Esophagus muscularis mucosa (tissue), 4 donors: Measurements from ENCODE around the gene NEK8. TPM values are rescaled to one million over a fixed set of nuclear protein-coding genes. Genes with fewer than 3 reads are reported as not detected.

ENCODE experiments used
- DNase-seq: peaks from one replicate; pipeline ENCODE4 v3.0.0-alpha.2; 2017; ENCODE audit errors: extremely low spot score
- H3K27ac ChIP-seq, 4 donors: fragments of 200-600 bp; sonication (generic); replicated peaks in 1 of 4; 1 replicate in 3 of 4; 2 replicates in 1 of 4; pipeline ENCODE4 v1.5.1; 2016 to 2019; ENCODE audit warnings: mild to moderate bottlenecking in 1 of 4
- H3K27me3 ChIP-seq, 4 donors: fragments of 200-600 bp; sonication (generic); one replicate each; pipeline versions ENCODE4 v1.5.1 to v1.6.0; 2016 to 2019
- H3K36me3 ChIP-seq, 4 donors: fragments of 200-600 bp; sonication (generic); one replicate each; pipeline ENCODE4 v1.5.1; 2016 to 2019
- H3K4me1 ChIP-seq, 4 donors: fragments of 200-600 bp; sonication (generic); one replicate each; pipeline ENCODE4 v1.5.1; 2016 to 2019
- H3K4me3 ChIP-seq, 4 donors: fragments of 200-600 bp; sonication (generic); 1 replicate in 2 of 4; 2 replicates in 2 of 4; pipeline ENCODE4 v1.5.1; 2016 to 2019; ENCODE audit warnings: mild to moderate bottlenecking in 4 of 4, moderate library complexity in 1 of 4
- H3K9me3 ChIP-seq, 4 donors: fragments of 200-600 bp; sonication (generic); 1 replicate in 3 of 4; 2 replicates in 1 of 4; pipeline ENCODE4 v1.5.1; 2016 to 2019
- EP300 ChIP-seq: sonication (generic); formaldehyde crosslinking; IDR thresholded peaks from one replicate; pipeline ENCODE4 v1.6.1; 2017; ENCODE audit warnings: antibody characterized with exemption
- POLR2A ChIP-seq: fragments of 450-650 bp; IDR thresholded peaks from one replicate; pipeline ENCODE4 v1.6.1; 2017; ENCODE audit warnings: antibody characterized with exemption, moderate library complexity, mild to moderate bottlenecking, low read depth
- POLR2AphosphoS5 ChIP-seq, 2 donors: sonication (generic); formaldehyde crosslinking; IDR thresholded peaks; one replicate each; pipeline ENCODE4 v1.6.1; 2017; ENCODE audit warnings: antibody characterized with exemption in 2 of 2
- whole genome bisulfite sequencing: methylation state at CpG from one replicate; pipeline ENCODE4 v1.1.5; 2018; 5-methylcytosine and 5-hydroxymethylcytosine counted together
- intact Hi-C: fragments of 100-400 bp; cut with DNase I; formaldehyde crosslinking; loops from one replicate; pipeline ENCODE4 v1.15.1; 2023
- total RNA-seq, 4 donors: library from RNA; depleted of rRNA; stranded (reverse); fragments of >200 nt; gene quantifications; one replicate each; pipeline versions ENCODE4 v1.1.0 to v1.2.1, GENCODE V29; 2016
- TF ChIP-seq, protein P1 (sequence below), 3 experiments: fragments of 200-600 bp in 2 of 3; fragments of 450-650 bp in 1 of 3; sonication (generic) in 2 of 3; IDR thresholded peaks; one replicate each; pipeline ENCODE4 v1.5.1; 2017 to 2019; ENCODE audit warnings: antibody characterized with exemption in 3 of 3, mild to moderate bottlenecking in 2 of 3, moderate library complexity in 1 of 3

NEK8 gene
- total RNA-seq, 4 donors from 2014 or later = 0.83 to 2.1 (median 1.6) TPM

DNA sequence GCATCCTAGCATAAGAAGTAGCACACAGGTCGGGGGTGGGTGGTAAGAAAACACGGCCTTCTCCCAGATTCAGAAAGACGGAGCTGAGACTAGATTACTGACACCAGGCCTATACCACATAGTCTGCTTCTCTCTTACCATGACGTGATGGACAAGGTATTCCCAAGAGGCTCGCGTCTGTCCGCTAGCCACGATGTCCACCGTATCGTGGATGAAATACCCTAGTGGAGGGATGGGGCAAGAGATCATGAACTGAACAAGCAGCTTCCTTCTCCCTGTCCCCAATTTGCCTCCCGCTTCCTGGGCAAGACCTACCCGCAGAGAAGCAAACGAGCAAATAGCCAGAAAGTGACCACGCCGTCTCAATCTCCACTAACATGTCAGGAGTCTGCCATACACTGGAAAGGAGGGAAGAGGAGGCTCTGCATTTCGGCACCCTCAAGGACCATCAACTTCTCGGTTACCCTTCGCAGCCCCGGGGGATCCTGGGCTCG, 3.4 kb upstream of the NEK8 start:
- peak overlapping the region; percentile 95 to 98 (median 96) for H3K27ac ChIP-seq
- intact Hi-C loops = no loop called here
- no peak for DNase-seq

DNA sequence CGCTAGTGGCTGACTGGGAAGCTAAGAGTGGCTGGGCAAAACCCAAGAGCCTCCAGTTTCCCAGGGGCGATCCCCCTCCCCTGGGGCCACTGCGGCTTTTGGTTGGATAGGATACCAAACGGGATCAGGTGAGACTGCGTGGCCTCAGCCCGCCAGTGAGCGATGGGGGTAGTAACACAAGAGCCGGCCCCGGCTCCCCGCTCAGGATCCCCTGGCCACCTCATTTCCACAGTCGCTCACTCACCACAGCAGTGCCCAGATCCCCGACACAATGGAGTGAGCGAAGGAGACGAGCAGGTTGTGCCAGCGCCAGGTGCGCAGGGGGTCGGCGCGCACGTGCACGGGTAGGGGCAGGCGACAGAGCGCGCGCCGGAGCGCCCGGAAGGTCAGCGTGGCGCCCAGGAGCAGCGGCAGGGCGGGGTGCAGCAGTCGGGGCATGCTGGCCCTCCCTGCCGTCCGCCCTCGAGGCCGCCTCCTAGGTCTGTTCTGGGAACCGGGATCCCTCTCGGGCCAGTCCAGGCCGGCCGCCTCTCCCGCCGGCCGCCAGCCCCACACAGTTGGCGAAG, 2.8 kb upstream of the NEK8 start:
- intact Hi-C loops = loop anchor here (2.0 kb wide), 1 partner anchor 23 kb away; no protein-coding TSS in a partner anchor
- Histone ChIP-seq H3K36me3 (peaks cover 33 to 44% (median 40%) of the 10 kb centered on the region in 4 donors), H3K4me3 (peak overlapping the region; percentile 72 to 98 (median 76)), H3K9me3 (no peaks in the 10 kb centered on the region), H3K4me1 (peaks cover 42 to 68% (median 64%) of the 10 kb centered on the region in 4 donors), H3K27me3 (no peaks in the 10 kb centered on the region), H3K27ac (peak overlapping the region; percentile 95 to 98 (median 96))
- peak in 1 of 2 donors; percentile 58 for TF ChIP-seq POLR2AphosphoS5 (IDR thresholded peaks at IDR 0.05)
- no peak for TF ChIP-seq EP300
- WGBS = 0% methylated on average over 1 of the region's 45 CpGs
- DNase-seq = no peak

More for the DNA sequence above, 3.4 kb upstream of the NEK8 start:
- Histone ChIP-seq H3K27me3 (no peaks in the 10 kb centered on the region), H3K9me3 (no peaks in the 10 kb centered on the region), H3K36me3 (peaks cover 33 to 44% (median 40%) of the 10 kb centered on the region in 4 donors), H3K4me3 (peak overlapping the region; percentile 72 to 98 (median 76)), H3K4me1 (peaks cover 46 to 73% (median 69%) of the 10 kb centered on the region in 4 donors)
- 45% methylated on average over 15 of the region's 20 CpGs for WGBS
- TF ChIP-seq, protein P1, sequence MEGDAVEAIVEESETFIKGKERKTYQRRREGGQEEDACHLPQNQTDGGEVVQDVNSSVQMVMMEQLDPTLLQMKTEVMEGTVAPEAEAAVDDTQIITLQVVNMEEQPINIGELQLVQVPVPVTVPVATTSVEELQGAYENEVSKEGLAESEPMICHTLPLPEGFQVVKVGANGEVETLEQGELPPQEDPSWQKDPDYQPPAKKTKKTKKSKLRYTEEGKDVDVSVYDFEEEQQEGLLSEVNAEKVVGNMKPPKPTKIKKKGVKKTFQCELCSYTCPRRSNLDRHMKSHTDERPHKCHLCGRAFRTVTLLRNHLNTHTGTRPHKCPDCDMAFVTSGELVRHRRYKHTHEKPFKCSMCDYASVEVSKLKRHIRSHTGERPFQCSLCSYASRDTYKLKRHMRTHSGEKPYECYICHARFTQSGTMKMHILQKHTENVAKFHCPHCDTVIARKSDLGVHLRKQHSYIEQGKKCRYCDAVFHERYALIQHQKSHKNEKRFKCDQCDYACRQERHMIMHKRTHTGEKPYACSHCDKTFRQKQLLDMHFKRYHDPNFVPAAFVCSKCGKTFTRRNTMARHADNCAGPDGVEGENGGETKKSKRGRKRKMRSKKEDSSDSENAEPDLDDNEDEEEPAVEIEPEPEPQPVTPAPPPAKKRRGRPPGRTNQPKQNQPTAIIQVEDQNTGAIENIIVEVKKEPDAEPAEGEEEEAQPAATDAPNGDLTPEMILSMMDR (IDR thresholded peaks at IDR 0.05) = no peak
- TF ChIP-seq EP300 = no peak
- no peak for TF ChIP-seq POLR2AphosphoS5 (IDR thresholded peaks at IDR 0.05)
- no peak for TF ChIP-seq POLR2A

DNA sequence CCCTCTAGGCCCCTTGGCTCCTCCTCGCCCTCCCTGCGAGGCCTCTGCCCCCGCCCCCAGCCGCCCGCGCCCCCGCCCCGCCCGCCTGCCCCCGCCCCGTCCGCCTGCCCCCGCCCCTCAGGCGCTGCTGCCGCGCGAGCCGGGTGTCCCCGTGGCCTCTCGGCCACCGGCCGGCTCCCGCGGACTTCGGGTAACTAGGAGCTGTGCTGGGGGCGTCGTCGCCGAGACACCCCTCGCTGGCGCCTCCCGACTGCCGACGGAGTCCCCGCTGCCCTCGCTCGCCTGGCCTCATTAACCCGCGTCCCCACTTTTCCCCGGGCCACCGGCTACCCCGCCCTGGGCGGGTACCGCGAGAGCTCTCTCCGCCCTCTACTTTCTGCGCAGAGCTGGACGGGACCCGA, 2.4 kb upstream of the NEK8 start, which contains the start of gene TLCD1:
Gene TLCD1 (minus strand): TSS at position 8 of the 401 bp plus-strand sequence. CDS start 136 bp downstream, outside the sequence.
- peak within 1 kb of the TSS; percentile 95 to 98 (median 96) for H3K27ac ChIP-seq
- TF ChIP-seq EP300 (no peak), POLR2A (no peak), POLR2AphosphoS5 (IDR thresholded peaks at IDR 0.05) (no peak)
- TF ChIP-seq, protein P1 (IDR thresholded peaks at IDR 0.05) = no peak
- intact Hi-C loops = loop anchor here (2.0 kb wide), 1 partner anchor 23 kb away; no protein-coding TSS in a partner anchor
- H3K36me3 ChIP-seq = peaks cover 29 to 39% (median 36%) of the 10 kb centered on the region in 4 donors
- peaks cover 37 to 63% (median 59%) of the 10 kb centered on the region in 4 donors for H3K4me1 ChIP-seq
- no peak for DNase-seq
- H3K9me3 ChIP-seq = no peaks in the 10 kb centered on the region
- no peaks in the 10 kb centered on the region for H3K27me3 ChIP-seq
- peak within 1 kb of the TSS; percentile 72 to 98 (median 76) for H3K4me3 ChIP-seq
- no CpG with 5 or more reads among the region's 49 CpGs for WGBS

DNA sequence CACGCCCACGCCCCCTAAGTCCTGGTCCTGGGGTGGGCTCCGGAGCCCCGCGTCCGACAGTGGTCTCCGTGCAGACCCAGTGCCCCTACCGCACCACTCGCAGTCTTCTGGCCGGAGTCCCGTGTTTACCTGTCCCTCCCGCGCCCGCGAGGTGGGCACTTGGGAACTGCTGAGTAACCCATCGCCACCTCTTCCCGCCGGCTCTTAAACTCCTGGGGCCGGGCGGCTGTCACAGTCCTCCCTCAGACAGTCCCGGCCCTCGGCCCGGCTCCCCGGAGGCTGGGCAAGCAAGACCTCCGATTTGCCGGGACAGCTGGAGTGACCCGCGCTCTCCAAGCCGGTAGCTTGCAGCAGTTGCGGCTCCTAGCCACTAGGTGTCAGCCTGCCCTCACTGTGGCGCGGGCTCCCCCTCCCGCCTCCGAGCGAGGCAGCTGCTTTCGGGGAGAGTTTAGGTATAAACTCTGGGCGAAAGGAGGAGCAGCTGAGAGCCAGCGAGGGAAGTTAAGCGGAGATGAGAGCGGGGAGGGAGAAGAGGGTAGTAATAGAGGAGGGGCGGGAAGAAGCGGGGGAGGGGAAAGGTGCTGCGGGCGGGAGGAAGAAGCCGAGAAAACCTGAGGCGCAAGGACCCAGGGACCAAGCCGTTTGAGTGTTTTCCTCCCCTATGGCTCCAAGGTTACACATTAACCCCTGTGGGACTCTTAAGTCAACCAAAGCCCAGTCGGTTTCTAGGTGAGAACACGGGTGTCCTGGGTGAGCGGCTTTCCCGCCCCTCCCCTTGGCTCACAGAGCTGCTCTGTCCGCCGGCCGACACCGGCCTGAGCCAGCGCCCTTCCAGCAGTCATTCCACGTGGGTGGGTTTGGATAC, 1.7 kb upstream of the NEK8 start:
- H3K4me3 ChIP-seq = peak overlapping the region; percentile 72 to 98 (median 76)
- peaks cover 31 to 57% (median 53%) of the 10 kb centered on the region in 4 donors for H3K4me1 ChIP-seq
- intact Hi-C loops = loop anchor here (2.0 kb wide), 1 partner anchor 22 kb away; no protein-coding TSS in a partner anchor
- 2% methylated on average over 46 of the region's 57 CpGs for WGBS
- peak; percentile 98 for DNase-seq
- H3K9me3 ChIP-seq = no peaks in the 10 kb centered on the region
- peaks cover 26 to 33% (median 31%) of the 10 kb centered on the region in 4 donors for H3K36me3 ChIP-seq
- H3K27me3 ChIP-seq = no peaks in the 10 kb centered on the region
- TF ChIP-seq, protein P1 (IDR thresholded peaks at IDR 0.05) = peak; percentile 98 to 100 (median 100)
- peak; percentile 63 to 81 for TF ChIP-seq POLR2AphosphoS5 (IDR thresholded peaks at IDR 0.05)
- no peak for TF ChIP-seq POLR2A
- no peak for TF ChIP-seq EP300
- peak overlapping the region; percentile 95 to 98 (median 96) for H3K27ac ChIP-seq
